ENCODE data around the gene ZKSCAN1.

ZKSCAN1 gene

DNA sequence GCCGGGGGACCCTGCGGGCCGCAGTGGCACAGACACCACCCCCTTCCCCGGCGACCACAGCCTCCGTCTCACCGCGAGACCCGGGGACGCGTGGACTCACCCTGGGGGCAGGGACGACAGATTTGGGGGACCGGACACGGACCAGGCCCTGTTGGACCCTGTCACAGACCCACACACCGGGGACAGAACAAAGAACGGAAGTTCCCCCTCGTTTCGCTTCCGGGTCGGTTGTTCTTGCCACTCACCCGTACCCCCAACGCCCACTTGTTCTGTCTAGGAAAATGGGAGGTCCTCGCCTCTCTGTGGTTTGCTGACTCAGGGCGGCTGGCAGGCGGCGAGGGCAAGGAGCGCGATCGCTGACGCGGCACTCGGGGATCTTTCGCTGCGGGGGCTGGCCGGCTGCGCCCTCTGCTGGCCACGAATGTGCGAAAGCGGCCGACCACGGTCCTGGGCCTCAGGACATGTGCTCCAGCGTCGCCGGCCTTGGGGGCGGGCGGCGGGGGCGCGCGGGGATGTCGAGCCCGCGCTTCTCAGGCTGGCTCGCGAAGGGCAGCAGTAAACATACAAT, 66.2 kb downstream of the ZKSCAN1 start, which contains the start of gene ZNF3:
Gene ZNF3, minus strand, starts transcription at position 189 of the 568 bp plus-strand sequence. CDS start 4,366 bp downstream, outside the sequence.
- peak; percentile 98 for DNase-seq (ENCODE audit: low read depth, low spot score)
- TF ChIP-seq SUZ12 (IDR thresholded peaks at IDR 0.05; ENCODE audit: extremely low read depth, insufficient read depth, insufficient read length), result no peak
- no peak for TF ChIP-seq ZNF274 (IDR thresholded peaks at IDR 0.05; ENCODE audit: low read depth, low read length)
- TF ChIP-seq YY1 (IDR thresholded peaks at IDR 0.05; ENCODE audit: insufficient read depth, insufficient read length), result no peak
- H3K27me3 ChIP-seq (ENCODE audit: insufficient read depth, insufficient read length), result no peaks in the 10 kb centered on the region

DNA sequence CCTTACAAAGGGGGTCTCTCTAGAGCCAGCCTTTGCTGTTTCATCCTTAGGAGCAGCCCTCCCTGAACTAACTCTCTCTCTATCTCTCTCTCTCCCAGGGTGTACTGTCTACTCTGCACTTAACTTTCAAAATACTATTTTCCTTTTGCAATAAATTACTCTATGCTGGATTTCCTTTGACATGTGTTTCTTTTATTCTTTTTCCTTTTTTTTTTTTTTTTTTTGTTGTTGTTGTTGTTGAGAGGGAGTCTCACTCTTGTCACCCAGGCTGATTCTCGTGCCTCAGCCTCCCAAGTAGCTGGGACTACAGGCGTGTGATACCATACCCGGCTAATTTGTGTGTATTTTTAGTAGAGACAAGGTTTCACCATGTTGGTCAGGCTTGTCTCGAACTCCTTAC, 67.6 kb downstream of the ZKSCAN1 start:
- DNase-seq (ENCODE audit: low read depth, low spot score), result no peak
- Histone ChIP-seq H3K4me3 (ENCODE audit: insufficient read length, low read depth) (no peak overlapping the region), H3K27me3 (ENCODE audit: insufficient read depth, insufficient read length) (no peaks in the 10 kb centered on the region), H3K36me3 (ENCODE audit: insufficient read depth, insufficient read length, low read length) (peaks cover 22% of the 10 kb centered on the region), H3K9me3 (ENCODE audit: insufficient read depth, low read length) (no peaks in the 10 kb centered on the region), H3K4me1 (ENCODE audit: insufficient read depth, insufficient read length) (peaks cover 3% of the 10 kb centered on the region), H3K9ac (ENCODE audit: insufficient read length, low read depth) (no peak overlapping the region)
- TF ChIP-seq YY1 (IDR thresholded peaks at IDR 0.05; ENCODE audit: insufficient read depth, insufficient read length) (no peak), ZNF274 (IDR thresholded peaks at IDR 0.05; ENCODE audit: low read depth, low read length) (no peak), SUZ12 (IDR thresholded peaks at IDR 0.05; ENCODE audit: extremely low read depth, insufficient read depth, insufficient read length) (no peak)

More for the DNA sequence above, 66.2 kb downstream of the ZKSCAN1 start, which contains the start of gene ZNF3:
- H3K4me3 ChIP-seq (ENCODE audit: insufficient read length, low read depth), result peak within 1 kb of the TSS; percentile 95
- H3K36me3 ChIP-seq (ENCODE audit: insufficient read depth, insufficient read length, low read length), result peaks cover 32% of the 10 kb centered on the region
- no peaks in the 10 kb centered on the region; the same call in 1 of the 2 replicates for H3K9me3 ChIP-seq (ENCODE audit: insufficient read depth, low read length)
- H3K4me1 ChIP-seq (ENCODE audit: insufficient read depth, insufficient read length), result peaks cover 3% of the 10 kb centered on the region
- H3K9ac ChIP-seq (ENCODE audit: insufficient read length, low read depth), result peak within 1 kb of the TSS; percentile 95

DNA sequence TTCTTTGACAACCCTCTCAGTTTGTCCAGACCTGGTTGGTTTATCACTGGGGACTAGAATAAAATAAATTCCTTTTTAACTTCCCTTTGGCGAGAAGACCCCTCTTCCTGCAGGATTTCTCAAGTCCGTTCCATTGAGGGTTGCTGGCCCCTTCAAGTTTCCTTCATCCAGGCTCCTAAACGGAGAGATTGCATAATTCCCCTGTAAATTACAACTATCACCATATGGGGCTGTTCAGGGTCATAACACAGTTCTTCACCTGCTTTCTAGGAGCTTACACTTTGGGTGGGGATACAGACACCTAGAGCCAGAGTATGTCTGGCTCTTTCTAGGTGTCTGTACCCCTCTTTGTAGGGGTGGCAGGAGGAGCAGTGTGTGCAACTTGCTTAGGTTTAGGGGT, 70.1 kb downstream of the ZKSCAN1 start:
- H3K4me1 ChIP-seq (ENCODE audit: insufficient read depth, insufficient read length), result no peaks in the 10 kb centered on the region
- no peaks in the 10 kb centered on the region for H3K27me3 ChIP-seq (ENCODE audit: insufficient read depth, insufficient read length)
- H3K9me3 ChIP-seq (ENCODE audit: insufficient read depth, low read length), result no peaks in the 10 kb centered on the region
- H3K36me3 ChIP-seq (ENCODE audit: insufficient read depth, insufficient read length, low read length), result peaks cover 5% of the 10 kb centered on the region
- H3K9ac ChIP-seq (ENCODE audit: insufficient read length, low read depth), result no peak overlapping the region
- no peak overlapping the region for H3K4me3 ChIP-seq (ENCODE audit: insufficient read length, low read depth)
- TF ChIP-seq YY1 (IDR thresholded peaks at IDR 0.05; ENCODE audit: insufficient read depth, insufficient read length), result no peak
- no peak for TF ChIP-seq SUZ12 (IDR thresholded peaks at IDR 0.05; ENCODE audit: extremely low read depth, insufficient read depth, insufficient read length)
- no peak for TF ChIP-seq ZNF274 (IDR thresholded peaks at IDR 0.05; ENCODE audit: low read depth, low read length)
- no peak for DNase-seq (ENCODE audit: low read depth, low spot score)

DNA sequence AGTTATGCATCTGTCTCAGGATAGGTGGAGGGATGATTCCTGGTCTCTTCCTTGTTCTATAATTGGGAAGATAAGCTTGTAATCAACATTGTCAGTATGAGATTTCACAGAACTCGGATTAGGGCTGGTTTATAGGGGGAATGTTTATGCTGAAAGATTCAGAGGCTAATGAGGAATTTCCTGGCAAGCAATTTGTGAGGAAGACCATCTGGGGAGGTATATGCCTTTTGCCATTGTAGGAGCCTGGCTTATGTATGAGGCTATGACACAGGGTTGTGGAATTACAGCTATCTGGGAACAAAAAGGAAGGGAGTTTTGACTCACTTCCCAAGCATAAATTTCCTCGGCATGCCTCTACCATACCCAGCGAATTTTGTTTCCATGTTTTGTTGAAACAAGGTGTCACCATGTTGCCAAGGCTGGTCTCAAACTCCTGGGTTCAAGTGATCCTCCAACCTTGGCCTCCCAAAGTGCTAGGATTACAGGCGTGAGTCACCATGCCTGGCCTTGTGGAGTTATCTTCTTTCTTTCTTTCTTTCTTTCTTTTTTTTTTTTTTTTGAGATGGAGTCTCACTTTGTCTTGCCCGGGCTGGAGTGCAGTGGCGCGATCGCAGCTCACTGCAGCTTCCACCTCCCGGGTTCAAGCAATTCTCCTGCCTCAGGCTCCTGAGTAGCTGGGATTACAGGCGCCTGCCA, 71.8 kb downstream of the ZKSCAN1 start:
- TF ChIP-seq ZNF274 (IDR thresholded peaks at IDR 0.05; ENCODE audit: low read depth, low read length), result no peak
- TF ChIP-seq SUZ12 (IDR thresholded peaks at IDR 0.05; ENCODE audit: extremely low read depth, insufficient read depth, insufficient read length), result no peak
- no peak for TF ChIP-seq YY1 (IDR thresholded peaks at IDR 0.05; ENCODE audit: insufficient read depth, insufficient read length)
- Histone ChIP-seq H3K4me3 (ENCODE audit: insufficient read length, low read depth) (no peak overlapping the region), H3K9ac (ENCODE audit: insufficient read length, low read depth) (no peak overlapping the region), H3K36me3 (ENCODE audit: insufficient read depth, insufficient read length, low read length) (peaks cover 22% of the 10 kb centered on the region), H3K9me3 (ENCODE audit: insufficient read depth, low read length) (no peaks in the 10 kb centered on the region), H3K4me1 (ENCODE audit: insufficient read depth, insufficient read length) (peaks cover 2% of the 10 kb centered on the region), H3K27me3 (ENCODE audit: insufficient read depth, insufficient read length) (no peaks in the 10 kb centered on the region)
- no peak for DNase-seq (ENCODE audit: low read depth, low spot score)

DNA sequence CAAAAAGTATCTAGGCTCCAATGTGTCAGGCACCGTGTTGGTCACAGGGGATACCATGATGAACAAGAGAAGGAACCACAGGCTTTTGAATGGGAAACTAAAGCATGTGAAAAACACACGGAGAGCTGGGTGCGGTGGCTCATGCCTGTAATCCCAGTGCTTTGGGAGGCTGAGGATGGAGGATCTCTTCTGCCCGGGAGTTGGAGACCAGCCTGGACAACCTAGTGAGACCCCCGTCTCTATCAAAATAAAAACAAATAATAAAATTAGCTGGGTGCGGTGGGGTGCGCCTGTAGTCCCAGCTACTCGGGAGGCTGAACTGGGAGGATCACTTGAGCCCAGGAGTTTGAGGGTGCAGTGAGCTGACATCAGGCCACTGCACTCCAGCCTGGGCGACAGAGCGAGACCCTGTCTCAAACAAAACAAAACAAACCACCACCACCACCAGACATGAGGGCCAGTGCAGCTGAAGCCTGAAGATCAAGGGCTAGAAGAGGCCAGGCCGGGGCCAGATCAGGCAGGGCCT, 72.8 kb downstream of the ZKSCAN1 start:
- Histone ChIP-seq H3K4me1 (ENCODE audit: insufficient read depth, insufficient read length) (peaks cover 2% of the 10 kb centered on the region), H3K9me3 (ENCODE audit: insufficient read depth, low read length) (no peaks in the 10 kb centered on the region), H3K36me3 (ENCODE audit: insufficient read depth, insufficient read length, low read length) (peaks cover 31% of the 10 kb centered on the region), H3K4me3 (ENCODE audit: insufficient read length, low read depth) (peak overlapping the region; percentile 89), H3K9ac (ENCODE audit: insufficient read length, low read depth) (peak overlapping the region; percentile 93), H3K27me3 (ENCODE audit: insufficient read depth, insufficient read length) (no peaks in the 10 kb centered on the region)
- DNase-seq (ENCODE audit: low read depth, low spot score), result no peak
- TF ChIP-seq ZNF274 (IDR thresholded peaks at IDR 0.05; ENCODE audit: low read depth, low read length) (no peak), SUZ12 (IDR thresholded peaks at IDR 0.05; ENCODE audit: extremely low read depth, insufficient read depth, insufficient read length) (no peak), YY1 (IDR thresholded peaks at IDR 0.05; ENCODE audit: insufficient read depth, insufficient read length) (no peak)

DNA sequence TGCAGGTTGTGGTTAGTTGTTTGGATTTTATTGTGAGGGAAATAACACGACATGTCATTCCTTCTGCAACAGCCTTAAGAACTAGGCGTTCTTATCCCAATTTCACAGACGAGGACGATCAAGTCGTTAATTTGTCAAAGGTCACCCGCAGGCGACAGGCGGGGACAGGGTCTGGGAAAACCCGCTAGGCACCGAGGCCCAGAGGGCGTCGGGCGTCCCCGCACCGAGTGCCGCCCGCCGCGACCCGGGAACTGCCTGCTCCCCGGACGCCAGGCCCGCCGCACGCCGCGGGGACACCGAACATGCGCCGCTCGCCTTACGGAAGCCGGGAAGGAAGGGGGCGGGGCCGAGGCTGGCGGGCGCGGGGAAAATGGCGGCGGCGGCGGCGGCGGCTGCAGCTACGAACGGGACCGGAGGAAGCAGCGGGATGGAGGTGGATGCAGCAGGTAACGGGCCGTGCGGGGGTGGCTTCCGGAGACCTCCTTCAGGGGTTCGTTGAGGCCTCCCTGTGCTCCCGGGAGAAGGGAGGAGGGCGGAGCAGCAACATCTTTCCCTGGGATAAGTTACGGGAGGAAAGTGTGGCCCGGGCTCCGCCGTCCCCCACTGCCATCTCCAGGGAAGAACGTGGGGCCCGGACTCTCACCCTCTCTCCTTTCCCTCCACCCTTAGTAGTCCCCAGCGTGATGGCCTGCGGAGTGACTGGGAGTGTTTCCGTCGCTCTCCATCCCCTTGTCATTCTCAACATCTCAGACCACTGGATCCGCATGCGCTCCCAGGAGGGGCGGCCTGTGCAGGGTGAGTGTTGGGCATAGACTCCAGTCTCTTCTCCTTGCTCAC, 73.4 kb downstream of the ZKSCAN1 start, which contains the start of gene COPS6:
Gene COPS6, plus strand, starts transcription at position 349 of the 837 bp plus-strand sequence. Its CDS starts 22 bp downstream, at position 371.
- TF ChIP-seq YY1 (IDR thresholded peaks at IDR 0.05; ENCODE audit: insufficient read depth, insufficient read length), result peak; percentile 51
- TF ChIP-seq SUZ12 (IDR thresholded peaks at IDR 0.05; ENCODE audit: extremely low read depth, insufficient read depth, insufficient read length), result no peak
- Histone ChIP-seq H3K27me3 (ENCODE audit: insufficient read depth, insufficient read length) (no peaks in the 10 kb centered on the region), H3K36me3 (ENCODE audit: insufficient read depth, insufficient read length, low read length) (peaks cover 38% of the 10 kb centered on the region), H3K9me3 (ENCODE audit: insufficient read depth, low read length) (no peaks in the 10 kb centered on the region), H3K4me3 (ENCODE audit: insufficient read length, low read depth) (peak within 1 kb of the TSS; percentile 89), H3K9ac (ENCODE audit: insufficient read length, low read depth) (peak within 1 kb of the TSS; percentile 93), H3K4me1 (ENCODE audit: insufficient read depth, insufficient read length) (peaks cover 2% of the 10 kb centered on the region)
- no peak for DNase-seq (ENCODE audit: low read depth, low spot score)
